Measurements from ENCODE around the gene CCND2.

The CCND2 gene

GRCh38 chr12:4292341-4293073, 18.9 kb downstream of the CCND2 start:
- TF ChIP-seq ZNF394 (tag by site-specific recombination; IDR thresholded peaks at IDR 0.05; ENCODE audit: borderline replicate concordance): no peak
- no peaks in the 10 kb centered on the region for H3K9me3 ChIP-seq (ENCODE audit: control insufficient read depth, insufficient read depth, low read depth, low read length)
- H3K4me1 ChIP-seq (ENCODE audit: control insufficient read depth, insufficient read depth, low read length): no peaks in the 10 kb centered on the region
- peaks cover 16 to 70% of the 10 kb centered on the region in 2 experiments for H3K36me3 ChIP-seq (ENCODE audit: control insufficient read depth in 2 of 2, insufficient read depth in 1 of 2, low read length in 2 of 2)
- no peak overlapping the region for H3K27ac ChIP-seq (ENCODE audit: extremely low read depth, low read depth, low read length)
- ChIA-PET POLR2A (no interaction called here), CTCF (interaction anchor here (0.6 to 0.9 kb wide), 2 partner anchors 95 to 726 kb away, joined by 3 read pairs; no protein-coding TSS in a partner anchor)
- no peak overlapping the region for H3K4me3 ChIP-seq (ENCODE audit: low read depth, low read length)

GRCh38 chr12:4293299-4293965, 19.9 kb downstream of the CCND2 start:
- H3K36me3 ChIP-seq (ENCODE audit: control insufficient read depth in 2 of 2, insufficient read depth in 1 of 2, low read length in 2 of 2): peaks cover 16 to 66% of the 10 kb centered on the region in 2 experiments
- no peaks in the 10 kb centered on the region for H3K4me1 ChIP-seq (ENCODE audit: control insufficient read depth, insufficient read depth, low read length)
- H3K4me3 ChIP-seq (ENCODE audit: low read depth, low read length): no peak overlapping the region
- H3K9me3 ChIP-seq (ENCODE audit: control insufficient read depth, insufficient read depth, low read depth, low read length): no peaks in the 10 kb centered on the region
- ChIA-PET CTCF (interaction anchor here (1.1 kb wide), 1 partner anchor 410 kb away, joined by 3 read pairs; no protein-coding TSS in a partner anchor), POLR2A (no interaction called here)
- TF ChIP-seq PRDM2 (tag by site-specific recombination; IDR thresholded peaks at IDR 0.05; ENCODE audit: borderline replicate concordance) (no peak), ZSCAN18 (tag by site-specific recombination; IDR thresholded peaks at IDR 0.05) (no peak)
- H3K27ac ChIP-seq (ENCODE audit: extremely low read depth, low read depth, low read length): no peak overlapping the region

- no peak overlapping the region for H3K4me3 ChIP-seq (ENCODE audit: low read depth, low read length)
- H3K9me3 ChIP-seq (ENCODE audit: control insufficient read depth, insufficient read depth, low read depth, low read length): no peaks in the 10 kb centered on the region
- ChIA-PET CTCF (interaction anchor here (1.1 kb wide), 1 partner anchor 411 kb away, joined by 3 read pairs; no protein-coding TSS in a partner anchor), POLR2A (no interaction called here)
- H3K36me3 ChIP-seq (ENCODE audit: control insufficient read depth in 2 of 2, insufficient read depth in 1 of 2, low read length in 2 of 2): peaks cover 17 to 60% of the 10 kb centered on the region in 2 experiments
- no peaks in the 10 kb centered on the region for H3K4me1 ChIP-seq (ENCODE audit: control insufficient read depth, insufficient read depth, low read length)
- H3K27ac ChIP-seq (ENCODE audit: extremely low read depth, low read depth, low read length): no peak overlapping the region
- TF ChIP-seq ZNF670 (tag by site-specific recombination; IDR thresholded peaks at IDR 0.05; ENCODE audit: low read depth): no peak
- TF ChIP-seq ZNF175 (tag by site-specific recombination; IDR thresholded peaks at IDR 0.05): no peak
- TF ChIP-seq ZNF501 (tag by site-specific recombination; IDR thresholded peaks at IDR 0.05): no peak
- TF ChIP-seq GLIS1 (tag by site-specific recombination; IDR thresholded peaks at IDR 0.05): no peak
- TF ChIP-seq ZNF521 (tag by site-specific recombination; IDR thresholded peaks at IDR 0.05): no peak
- TF ChIP-seq ZNF449 (tag by site-specific recombination; IDR thresholded peaks at IDR 0.05): no peak
- no peak for TF ChIP-seq KLF7 (tag by site-specific recombination; IDR thresholded peaks at IDR 0.05; ENCODE audit: borderline replicate concordance)
- no peak for TF ChIP-seq ZNF16 (tag by site-specific recombination; IDR thresholded peaks at IDR 0.05; ENCODE audit: low read depth)
- TF ChIP-seq ZNF692 (tag by site-specific recombination; IDR thresholded peaks at IDR 0.05): no peak
- TF ChIP-seq ZNF391 (tag by site-specific recombination; IDR thresholded peaks at IDR 0.05; ENCODE audit: borderline replicate concordance, low read depth): no peak
- no peak for TF ChIP-seq OSR2 (tag by site-specific recombination; IDR thresholded peaks at IDR 0.05)
Observed at GRCh38 chr12:4293966-4294505, 20.5 kb downstream of the CCND2 start.

Data from HEK293 (cell line).